ENCODE data around the gene SLC36A3.

The SLC36A3 gene

DNA sequence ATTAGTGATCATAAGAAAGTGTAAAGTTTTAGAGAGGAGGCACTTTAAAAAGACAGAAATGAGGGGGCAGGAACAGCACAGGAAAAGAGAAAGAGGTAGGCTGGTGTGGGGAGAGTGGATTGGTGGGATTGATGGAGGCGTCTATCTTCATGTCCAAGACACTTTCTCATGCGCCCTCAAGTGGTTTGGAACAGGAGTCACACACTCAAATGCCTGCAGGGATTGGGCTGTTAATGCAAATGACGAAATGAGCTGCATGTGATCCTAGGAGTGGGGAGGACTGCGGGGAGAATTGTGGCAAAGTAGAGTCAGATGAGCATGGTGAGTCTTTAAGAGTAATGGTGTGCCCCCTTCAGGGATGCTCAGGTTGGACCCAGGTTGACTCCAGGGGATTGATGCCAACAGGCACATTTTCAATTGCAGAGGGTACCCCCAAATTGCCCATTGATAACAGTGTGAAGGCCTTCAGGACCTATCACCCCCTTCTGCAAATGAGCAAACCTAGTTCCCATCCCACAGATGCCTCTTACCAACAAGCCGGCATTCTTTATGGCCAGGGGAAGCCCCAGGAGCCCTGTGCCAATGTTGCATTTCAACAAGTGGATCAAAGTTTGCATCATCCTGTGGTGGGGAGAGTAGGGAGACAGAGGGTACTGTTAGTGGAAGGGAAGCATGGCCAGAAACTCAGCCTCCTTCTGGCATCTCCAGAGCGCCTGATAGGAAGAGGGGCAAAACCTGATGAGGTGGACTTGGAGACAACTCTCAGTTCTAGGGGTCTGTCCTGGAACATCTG is 5.3 kb downstream of the SLC36A3 start:
- peak; percentile 51 to 73 for DNase-seq

DNA sequence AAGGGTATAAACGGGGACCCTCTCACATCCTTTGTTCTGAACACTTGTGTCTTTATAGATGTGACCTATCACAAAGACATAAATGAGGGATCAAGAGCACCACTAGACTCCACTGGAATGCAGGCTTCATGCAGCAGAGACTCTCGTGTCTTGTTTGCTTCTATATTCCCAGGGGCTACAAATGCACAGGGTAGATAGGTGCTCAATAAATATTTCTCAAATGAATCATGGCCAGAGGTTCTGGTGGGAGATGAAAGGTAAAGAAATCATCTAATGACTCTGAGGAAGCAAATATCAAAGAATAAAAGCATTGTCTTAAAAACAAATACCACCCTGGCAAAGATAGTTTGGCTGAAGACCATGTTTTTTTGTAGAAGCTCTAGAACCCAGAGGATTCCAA is 6.6 kb downstream of the SLC36A3 start:
- DNase-seq, result no peak

DNA sequence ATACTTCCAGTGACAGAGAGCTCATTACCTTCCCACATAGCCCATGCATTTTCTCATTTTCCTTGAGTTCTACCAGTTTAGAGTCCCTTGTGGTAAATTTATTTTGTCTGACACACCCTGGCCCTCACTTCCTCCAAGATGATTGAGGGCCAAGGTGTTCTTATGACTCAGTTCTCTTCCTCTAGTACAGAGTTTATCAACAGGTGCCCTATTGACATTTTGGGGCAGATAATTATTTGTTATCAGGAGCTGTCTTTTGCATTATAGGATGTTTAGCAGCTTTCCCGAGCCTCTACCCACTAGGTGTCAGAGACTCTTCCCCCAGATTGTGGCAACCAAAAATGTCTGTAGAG is 7.1 kb downstream of the SLC36A3 start:
- DNase-seq, result no peak

DNA sequence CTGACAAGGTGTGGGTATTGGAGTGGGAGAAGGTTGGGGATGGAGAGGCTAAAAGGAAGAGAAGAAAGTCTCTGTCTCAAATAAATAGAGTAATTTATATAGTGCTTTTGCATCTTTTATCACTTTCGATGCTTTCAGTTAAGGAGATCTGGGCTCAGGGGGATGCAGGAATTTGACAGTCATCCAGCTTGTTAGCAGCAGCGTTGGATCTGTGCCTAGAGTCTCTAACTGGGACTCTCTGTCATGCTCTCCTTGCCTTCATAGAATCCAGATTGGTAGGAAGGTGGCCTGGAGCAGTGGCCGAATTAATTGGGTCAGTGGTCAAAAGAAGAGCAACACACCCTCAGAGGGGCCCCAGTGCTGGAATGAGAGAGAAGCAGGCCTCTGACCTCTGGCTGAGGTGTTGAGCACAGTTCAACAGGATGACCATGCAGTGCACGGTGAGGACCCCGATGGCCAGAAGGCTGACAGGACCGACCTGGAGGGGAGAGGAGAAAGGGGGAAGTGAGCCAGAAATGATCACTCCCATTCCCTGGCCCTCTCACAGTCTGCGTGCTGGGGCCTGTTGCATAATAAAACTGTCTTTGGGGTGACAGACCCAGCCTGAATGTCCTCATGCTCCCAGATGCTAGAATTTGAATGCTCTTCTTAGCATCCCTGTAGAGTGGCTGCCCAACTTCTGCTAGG is 7.6 kb downstream of the SLC36A3 start:
- DNase-seq, result no peak

DNA sequence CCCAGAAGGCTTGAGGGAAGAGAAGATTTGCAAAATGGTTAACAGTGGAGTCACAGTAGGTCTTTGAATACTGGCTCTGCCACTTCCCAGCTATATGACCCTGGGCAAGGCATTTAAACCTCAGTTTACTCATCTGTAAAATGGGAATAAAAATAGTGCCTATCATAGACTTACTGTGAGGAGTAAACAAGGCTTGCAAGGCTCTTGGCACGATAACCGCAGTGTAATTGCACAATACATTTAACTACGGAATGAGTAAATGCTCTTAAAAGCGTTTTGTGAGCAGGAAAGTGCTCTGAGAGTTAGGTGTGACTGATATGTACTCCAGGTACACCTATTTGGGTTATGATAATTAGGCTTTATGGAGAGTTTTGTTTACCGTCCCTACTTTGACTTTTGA is 8.4 kb downstream of the SLC36A3 start:
- no peak for DNase-seq

DNA sequence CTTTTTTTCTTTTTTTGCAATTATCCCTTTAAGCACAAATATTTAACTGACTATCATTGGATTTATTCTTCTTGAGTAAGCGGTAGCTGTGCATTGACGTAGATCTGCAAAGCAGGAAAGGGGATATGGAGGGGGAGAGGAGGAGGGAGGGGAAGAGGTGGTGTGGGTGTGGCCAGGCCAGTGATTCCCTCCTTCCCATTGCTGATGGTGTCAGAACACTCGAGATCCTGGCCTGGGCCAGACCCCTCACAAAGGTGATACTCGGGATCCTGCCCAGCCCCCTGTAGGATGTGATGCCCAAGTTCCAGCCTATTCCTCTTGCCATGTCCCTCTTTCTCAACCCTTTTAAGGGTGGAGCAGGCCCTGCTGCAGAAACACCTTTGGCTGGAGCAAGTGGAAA is 9.9 kb downstream of the SLC36A3 start:
- no peak for DNase-seq

DNA sequence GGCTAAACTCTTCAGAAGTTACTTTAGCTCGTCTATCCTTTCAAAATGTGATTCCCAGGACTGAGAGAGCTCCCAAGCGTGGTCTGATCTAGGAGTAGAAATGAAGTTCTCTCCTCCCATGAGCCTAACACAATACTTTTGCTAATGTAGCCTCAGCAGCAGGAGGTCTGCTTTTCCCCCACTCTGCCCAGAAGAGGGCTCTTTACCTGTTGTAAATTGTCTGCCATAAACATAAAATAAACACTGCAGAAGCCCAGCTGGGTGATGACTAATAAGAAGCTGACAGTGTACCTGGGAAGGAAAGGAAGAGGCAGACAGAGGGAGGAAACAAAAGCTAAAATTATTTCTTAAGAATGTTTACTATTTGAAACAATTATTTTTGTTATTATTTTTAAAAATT is 15.4 kb downstream of the SLC36A3 start:
- peak in 1 of 2 experiments; percentile 17 for DNase-seq

DNA sequence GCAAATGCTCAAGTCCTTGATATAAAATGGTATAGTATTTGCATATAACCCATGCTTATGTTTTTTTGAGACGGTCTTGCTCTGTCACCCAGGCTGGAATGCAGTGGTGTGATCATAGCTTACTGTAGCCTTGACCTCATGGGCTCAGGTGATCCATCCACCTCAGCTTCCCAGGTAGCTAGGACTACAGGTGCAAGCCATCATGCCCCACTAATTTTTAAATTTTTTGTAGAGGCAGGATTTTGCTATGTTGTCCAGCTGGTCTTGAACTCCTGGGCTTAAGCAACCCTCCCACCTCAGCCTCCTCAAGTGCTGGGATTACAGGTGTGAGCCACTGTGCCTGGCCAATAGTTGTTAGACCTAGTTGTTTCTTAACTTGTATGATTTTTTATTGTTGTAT is 17.3 kb downstream of the SLC36A3 start:
- no peak for DNase-seq

DNA sequence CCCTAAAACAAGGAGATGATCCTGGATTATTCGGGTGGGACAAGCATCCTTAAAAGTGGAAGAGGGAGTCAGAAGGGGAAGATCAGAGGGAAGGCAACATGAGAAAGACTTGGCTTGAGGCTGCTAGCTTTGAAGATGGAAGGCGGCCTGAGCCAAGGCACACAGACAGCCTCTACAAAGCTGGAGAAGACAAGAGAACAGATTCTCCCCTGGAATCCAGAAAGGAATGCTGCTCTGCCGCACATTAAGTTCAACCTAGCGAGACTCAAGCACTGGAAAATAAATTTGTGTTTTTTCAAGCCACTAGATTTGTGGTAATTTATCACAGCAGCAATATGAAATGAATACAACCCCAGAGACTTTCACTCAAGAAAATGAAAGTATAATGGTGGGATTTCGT is 17.9 kb downstream of the SLC36A3 start:
- no peak for DNase-seq

DNA sequence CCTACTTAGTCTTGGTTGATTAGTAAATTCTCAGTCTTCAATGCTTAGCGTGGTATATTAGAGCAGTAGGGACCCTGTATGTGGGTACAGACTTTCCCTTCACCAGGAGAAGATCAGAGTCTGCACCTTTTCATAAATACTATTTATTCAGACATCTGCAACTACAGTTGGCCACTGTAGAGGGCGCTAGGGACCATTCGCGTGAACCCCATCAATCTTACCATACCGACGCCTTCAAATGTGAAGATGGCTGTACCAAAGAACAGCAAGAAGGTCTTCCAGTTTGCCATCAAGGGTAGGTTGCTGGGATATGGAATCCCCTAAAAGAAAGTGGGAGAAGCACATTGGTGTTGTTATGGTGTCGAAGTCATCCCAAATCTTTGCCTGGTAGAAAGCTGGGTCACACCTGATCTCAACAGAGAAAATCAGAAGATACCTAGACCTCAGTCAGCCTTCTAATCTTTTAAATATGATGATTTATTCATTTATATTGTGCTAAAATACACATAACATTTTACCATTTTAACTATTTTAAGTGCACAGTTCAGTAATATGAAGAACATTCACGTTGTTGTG is 19.1 kb downstream of the SLC36A3 start:
- peak in 1 of 2 experiments; percentile 11 for DNase-seq

DNA sequence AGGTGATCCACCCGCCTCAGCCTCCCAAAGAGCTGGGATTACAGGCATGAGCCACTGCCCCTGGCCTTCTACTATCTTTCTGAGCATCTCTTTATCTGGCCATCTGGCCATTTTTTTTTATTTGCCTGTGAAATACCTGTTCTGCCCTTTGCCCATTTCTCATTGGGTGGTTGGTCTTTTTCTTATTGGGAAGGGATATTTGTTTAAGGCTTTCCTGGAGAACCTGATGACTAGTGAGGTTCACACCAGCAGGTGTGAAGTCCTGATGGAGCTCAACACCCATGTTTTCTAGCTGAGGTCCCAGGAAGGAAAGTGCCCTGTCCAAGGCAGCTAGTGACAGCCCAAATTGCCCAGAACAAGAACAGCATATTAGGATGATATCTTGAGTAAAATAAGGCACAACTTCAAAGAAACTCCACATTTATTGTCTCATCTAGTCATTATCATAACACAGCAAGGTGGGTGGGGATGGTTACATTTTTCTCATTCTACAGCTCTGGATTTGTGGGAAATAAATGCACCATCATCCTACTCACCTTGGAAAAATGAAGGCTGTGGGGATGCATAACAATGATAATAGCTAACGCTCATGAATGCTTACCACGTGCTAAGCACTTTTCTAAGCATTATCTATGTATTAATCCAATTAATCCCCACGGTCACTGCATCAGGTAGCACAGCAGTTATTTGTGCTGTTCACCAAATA is 20.3 kb downstream of the SLC36A3 start:
- DNase-seq, result no peak

DNA sequence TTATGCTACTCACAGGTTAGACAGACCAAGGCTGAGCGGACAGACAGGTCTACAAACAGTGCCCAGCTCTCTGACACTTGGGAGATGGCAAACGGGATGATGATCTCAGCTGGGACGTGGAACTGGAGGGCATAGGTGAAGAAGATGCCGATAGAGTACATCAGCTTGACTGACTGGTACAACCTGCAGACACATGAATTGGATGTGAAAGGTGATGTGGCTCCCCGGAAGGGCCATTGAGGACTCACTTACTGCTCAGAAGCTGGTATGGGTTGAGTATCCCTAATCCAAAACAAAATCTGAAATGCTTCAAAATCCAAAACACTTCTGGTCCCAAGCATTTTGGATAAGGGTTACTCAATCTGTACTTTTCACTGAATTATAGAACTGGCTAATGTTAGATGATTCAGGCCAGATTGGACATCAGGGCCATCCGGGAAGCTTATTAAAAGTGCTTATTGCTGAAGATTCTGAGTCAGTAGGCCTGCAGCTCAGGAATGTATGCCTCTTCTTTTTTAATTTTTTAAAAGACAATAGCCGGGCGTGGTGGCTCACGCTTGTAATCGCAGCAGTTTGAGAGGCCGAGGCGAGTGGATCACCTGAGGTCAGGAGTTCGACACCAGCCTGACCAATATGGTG is 22.4 kb downstream of the SLC36A3 start:
- no peak for DNase-seq

DNA sequence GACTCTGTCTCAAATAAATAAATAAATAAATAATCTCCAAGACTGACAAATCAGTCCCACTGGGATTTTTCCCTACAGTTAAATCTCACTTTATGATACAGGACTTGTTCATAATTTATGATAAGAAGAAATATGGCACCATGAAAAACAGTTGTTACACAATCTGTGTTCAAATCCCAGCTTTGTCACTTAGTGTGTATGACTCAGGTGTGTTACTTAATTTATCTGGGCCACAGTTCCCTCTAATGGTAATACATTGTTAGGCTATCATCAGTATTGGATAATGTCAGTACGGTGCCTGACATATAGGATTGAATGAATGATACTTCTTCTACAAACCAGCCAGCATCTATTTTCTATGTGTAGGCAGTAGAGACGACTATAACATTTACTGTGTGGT is 23.1 kb downstream of the SLC36A3 start:
- no peak for DNase-seq

DNA sequence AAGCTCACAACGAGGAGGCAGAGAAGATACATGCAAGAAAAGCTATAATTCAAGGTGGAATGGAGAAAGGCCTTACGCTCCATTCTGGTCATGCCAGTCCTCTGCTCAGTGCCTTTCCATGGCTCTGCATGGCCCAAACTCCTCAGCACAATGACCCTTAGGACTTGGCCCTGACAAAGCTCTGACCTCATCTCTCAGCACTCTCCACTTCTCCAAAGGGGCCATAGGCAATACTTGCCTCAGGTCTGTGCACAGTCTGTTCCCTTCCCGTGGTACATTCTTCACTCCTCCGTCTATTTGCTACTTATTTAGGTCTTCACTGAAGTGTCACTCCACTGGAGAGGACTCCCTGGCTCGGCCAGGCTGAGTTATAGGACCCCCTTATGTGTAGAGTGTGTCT is 24.7 kb downstream of the SLC36A3 start:
- DNase-seq, result no peak

DNA sequence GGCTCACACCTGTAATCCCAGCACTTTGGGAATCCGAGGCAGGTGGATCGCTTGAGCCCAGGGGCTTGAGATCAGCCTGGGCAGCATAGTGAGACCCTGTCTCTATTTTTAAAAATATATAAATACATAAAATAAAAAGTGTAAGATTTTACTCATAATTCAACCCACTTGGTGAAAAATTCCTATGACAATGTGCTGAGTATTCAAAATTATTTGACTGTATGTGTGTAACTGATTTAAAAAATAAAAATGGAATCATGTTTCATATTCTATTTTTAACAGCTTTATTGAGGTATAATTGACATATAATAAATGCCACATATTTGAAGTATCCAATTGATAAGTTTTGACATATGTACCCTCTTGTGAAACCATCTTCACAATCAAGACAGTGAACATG is 27.8 kb downstream of the SLC36A3 start:
- no peak for DNase-seq

DNA sequence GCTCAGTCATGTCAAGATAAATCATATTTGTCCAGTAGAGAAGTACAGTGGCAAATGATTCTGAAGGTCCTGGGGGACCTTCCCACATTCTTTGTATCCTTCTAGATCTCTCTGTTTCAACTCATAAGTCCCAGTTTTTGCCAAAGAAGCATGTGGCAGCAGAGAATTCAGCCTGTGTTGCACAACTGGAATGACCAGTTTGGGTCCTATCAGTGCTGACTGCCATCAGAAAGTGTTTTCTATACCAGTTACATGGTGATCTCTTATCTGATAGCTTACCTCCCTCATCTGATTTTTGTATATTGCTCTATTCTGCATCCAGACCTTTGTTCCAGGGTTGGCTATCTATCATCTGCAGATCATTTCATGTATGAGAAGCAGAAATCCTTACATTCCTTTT is 28.9 kb downstream of the SLC36A3 start:
- no peak for DNase-seq

DNA sequence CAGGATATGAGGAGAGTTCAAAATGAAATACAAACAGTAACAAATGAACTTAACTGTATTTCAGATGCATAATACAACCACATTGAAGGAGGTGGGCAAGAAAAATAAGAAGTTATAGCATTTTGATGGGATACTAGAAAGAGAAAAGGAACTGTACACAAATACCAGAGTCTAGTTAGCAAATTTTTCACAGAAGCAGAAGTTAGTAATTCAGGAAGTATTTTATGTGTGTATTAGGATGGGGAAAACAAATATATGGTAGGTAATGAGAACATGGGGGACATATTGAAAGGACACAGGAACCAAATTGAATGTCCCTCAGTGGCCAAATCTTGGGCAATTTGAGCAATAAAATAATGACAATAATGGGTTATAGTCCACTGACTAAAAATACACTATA is 32.2 kb downstream of the SLC36A3 start:
- DNase-seq, result no peak

DNA sequence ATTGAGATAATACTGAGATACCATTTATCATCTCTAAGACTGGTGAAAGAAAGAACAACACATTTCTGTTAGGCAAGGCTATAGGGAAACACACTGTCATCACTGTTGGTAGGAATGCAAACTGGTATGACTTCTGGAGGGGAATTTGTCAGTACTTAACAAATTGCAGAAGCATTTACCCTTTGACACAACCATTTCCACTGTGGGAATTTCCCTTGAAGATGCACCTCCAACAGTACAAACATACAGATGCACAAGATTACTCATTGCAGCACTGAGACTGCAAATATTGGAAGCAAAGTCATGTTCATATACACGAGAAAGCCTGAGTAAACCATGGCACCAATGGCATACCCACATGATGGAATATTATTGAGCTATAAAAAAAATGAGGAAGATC is 33.0 kb downstream of the SLC36A3 start:
- DNase-seq, result no peak

DNA sequence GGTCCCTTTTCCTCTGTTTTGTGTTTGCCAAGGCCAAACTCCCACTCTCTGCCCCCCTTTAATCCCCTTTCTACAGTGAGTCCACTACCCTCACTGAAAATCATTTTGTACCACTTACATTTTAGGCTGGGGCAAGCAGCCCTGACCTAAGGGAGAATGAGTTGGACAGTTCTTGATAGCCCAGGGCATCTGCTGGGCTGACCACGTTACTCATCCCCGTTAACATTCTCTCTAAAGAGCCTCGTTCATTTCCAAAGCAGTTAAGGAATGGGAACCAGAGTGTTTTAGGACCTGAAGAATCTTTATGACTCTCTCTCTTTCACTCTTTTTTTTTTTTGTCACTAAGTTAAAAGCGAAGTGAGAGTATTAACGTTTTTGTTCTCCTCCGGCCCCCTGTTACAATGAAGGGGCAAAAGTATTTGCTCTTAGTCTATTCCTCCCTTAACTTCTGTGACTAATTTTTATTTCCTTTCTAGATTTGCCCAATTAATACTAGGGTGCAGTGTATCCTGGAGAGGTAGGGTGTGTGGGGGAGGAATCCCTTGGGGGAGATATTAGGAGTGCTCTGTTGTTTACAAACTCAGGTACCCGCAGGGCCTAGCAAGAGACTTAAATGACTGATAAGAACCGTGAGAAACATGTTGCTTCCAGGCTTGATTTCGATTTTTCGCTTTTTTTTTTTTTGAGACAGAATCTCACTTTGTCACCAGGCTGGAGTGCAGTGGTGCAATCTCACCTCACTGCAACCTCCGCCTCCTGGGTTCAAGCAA is 35.9 kb downstream of the SLC36A3 start:
- no peak for DNase-seq

DNA sequence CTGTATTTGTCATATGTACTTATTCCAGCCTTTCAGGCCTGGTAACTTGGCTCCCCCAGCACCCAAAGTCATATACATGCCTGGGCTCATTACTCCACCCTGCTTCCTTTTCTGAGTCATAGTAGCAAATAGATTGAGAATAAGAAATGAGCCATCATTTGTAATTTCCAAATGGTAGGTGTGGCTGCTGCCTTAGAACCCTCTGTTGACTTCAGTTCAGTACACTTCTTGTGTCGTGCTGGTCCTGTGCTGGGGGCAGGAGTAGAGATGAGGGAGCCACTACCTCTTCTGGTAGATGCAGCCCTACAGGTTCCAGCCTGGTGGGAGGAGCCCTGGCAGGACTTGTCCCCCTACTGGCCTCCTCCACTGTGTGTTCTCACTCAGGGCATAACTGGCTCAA is 39.5 kb downstream of the SLC36A3 start:
- DNase-seq, result no peak

DNA sequence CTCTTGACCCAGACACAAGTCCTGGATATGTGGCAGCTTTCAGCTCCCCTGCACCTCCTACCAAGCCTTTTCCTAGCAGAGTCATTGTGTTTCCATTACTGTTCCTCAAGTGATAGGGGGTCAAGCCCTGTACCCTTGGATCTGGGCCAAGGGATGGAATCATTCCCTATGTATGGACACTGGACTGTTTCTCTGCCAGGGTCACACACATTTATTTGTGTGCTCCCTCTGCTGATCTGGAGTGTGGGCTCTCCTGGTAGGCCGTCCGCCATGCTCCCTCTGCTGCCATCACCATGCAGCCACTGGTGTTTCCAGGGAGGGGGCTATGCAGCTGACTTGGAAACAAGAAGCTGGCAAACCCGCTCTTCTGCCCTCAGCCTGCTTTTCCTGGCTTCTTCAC is 41.0 kb downstream of the SLC36A3 start:
- no peak for DNase-seq

DNA sequence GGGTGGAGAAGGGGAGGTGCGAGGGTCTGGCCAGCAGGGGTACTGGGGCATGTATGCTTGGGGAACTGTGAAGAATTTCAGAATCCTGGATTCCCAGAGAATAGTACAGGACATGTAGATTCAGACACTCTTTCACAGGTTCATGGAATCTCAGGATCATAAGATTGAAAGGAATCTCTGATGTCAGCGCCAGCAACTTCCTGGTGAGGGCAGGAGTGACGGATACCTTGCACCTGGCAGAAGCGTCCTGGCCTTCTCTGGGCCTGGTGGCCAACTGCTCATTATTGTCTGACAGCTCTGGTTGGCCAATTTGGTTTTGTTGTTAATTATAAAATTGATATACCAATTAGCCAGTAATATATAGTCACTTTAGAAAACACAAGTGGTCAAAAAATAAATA is 43.6 kb downstream of the SLC36A3 start:
- no peak for DNase-seq

DNA sequence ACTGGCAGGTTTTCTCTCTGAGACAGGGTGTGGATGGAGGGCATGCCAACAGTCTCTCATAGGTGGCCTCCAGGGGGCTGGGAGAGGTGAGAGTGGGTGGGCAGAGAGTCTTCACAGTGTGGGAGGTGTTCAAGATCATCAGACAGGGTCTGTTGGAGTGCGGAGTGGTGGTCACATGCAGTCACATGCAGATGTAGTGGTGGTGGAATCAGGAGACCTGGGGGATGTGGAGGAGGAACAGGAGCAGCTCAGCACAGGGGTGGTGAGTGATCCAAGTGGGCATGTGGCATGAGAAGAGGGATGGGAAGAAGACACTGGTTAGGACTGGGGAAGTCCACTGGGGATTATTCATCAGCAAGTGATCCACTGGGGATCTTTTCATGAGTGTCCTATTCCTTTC is 44.8 kb downstream of the SLC36A3 start:
- no peak for DNase-seq
